OCI-LY1 (cell line): ENCODE data around the gene FNTB.
"Not testable (repeated sequence)": the region's sequence is repeated elsewhere in the genome, so short reads cannot be mapped to it uniquely, and the experiment has no call there.

Experiments
- H2AFZ ChIP-seq: fragments of 200-600 bp; sonication (generic), shearing (Covaris generic); 2 replicates; pipeline ENCODE4 v1.6.0; 2014; ENCODE audit warnings: antibody characterized with exemption, mild to moderate bottlenecking, low read length
- H3F3A ChIP-seq: fragments of 200-600 bp; sonication (generic), shearing (Covaris generic); 2 replicates; pipeline ENCODE4 v1.6.0; 2014; ENCODE audit warnings: mild to moderate bottlenecking, antibody characterized with exemption, low read length, moderate library complexity; ENCODE audit not compliant: insufficient read depth
- H3K27ac ChIP-seq: fragments of 200-600 bp; sonication (generic); 2 replicates; pipeline ENCODE4 v1.5.1; 2014; ENCODE audit warnings: low read length, mixed run types, mild to moderate bottlenecking, low read depth; ENCODE audit not compliant: poor library complexity, severe bottlenecking
- H3K27me3 ChIP-seq: fragments of 200-600 bp; sonication (generic); 2 replicates; pipeline ENCODE4 v1.6.0; 2014; ENCODE audit warnings: antibody characterized with exemption, mild to moderate bottlenecking, low read length, moderate library complexity; ENCODE audit not compliant: insufficient read depth
- H3K36me3 ChIP-seq: fragments of 200-600 bp; sonication (generic); 2 replicates; pipeline ENCODE4 v1.6.1; 2014; ENCODE audit warnings: mild to moderate bottlenecking, antibody characterized with exemption, low read length, moderate library complexity, mixed read lengths; ENCODE audit not compliant: insufficient read depth
- H3K4me1 ChIP-seq: fragments of 200-600 bp; sonication (generic); 2 replicates; pipeline ENCODE4 v1.5.1; 2014; ENCODE audit warnings: mild to moderate bottlenecking, low read length, moderate library complexity; ENCODE audit not compliant: insufficient read depth, severe bottlenecking
- H3K4me2 ChIP-seq: fragments of 200-600 bp; sonication (generic), shearing (Covaris generic); 2 replicates; pipeline ENCODE4 v1.6.1; 2014; ENCODE audit warnings: low read length
- H3K4me3 ChIP-seq: fragments of 200-600 bp; sonication (generic); 2 replicates; pipeline ENCODE4 v1.5.1; 2014; ENCODE audit warnings: low read length, low read depth, mild to moderate bottlenecking, mixed read lengths; ENCODE audit not compliant: poor library complexity, severe bottlenecking
- H3K79me2 ChIP-seq: fragments of 200-600 bp; shearing (Covaris generic); 2 replicates; pipeline ENCODE4 v1.6.1; 2016; ENCODE audit warnings: mixed run types, low read length, mixed read lengths; ENCODE audit not compliant: insufficient read depth
- H3K9ac ChIP-seq: fragments of 200-600 bp; sonication (generic), shearing (Covaris generic); 2 replicates; pipeline ENCODE4 v1.6.1; 2014; ENCODE audit warnings: mild to moderate bottlenecking, low read length, mixed read lengths
- H3K9me2 ChIP-seq: fragments of 200-600 bp; sonication (generic), shearing (Covaris generic); 2 replicates; pipeline ENCODE4 v1.6.1; 2014; ENCODE audit warnings: low read depth, mild to moderate bottlenecking, low read length, mixed read lengths
- H3K9me3 ChIP-seq: fragments of 200-600 bp; shearing (Covaris generic); 2 replicates; pipeline ENCODE4 v1.6.1; 2014; ENCODE audit warnings: low read length, mixed read lengths
- H4K20me1 ChIP-seq: fragments of 200-600 bp; sonication (generic), shearing (Covaris generic); 2 replicates; pipeline ENCODE4 v1.6.0; 2016; ENCODE audit warnings: mild to moderate bottlenecking, low read length; ENCODE audit not compliant: insufficient read depth
- EZH2 ChIP-seq: fragments of 200-600 bp; sonication (generic), shearing (Covaris generic); IDR thresholded peaks from 2 replicates; pipeline ENCODE4 v1.8.0; 2017; ENCODE audit warnings: borderline replicate concordance, mixed run types, mild to moderate bottlenecking, antibody characterized with exemption, low read length, moderate library complexity, mixed read lengths
- TF ChIP-seq, protein P1 (sequence below): fragments of 200-600 bp; sonication (generic), shearing (Covaris generic); IDR thresholded peaks from 2 replicates; pipeline ENCODE4 v1.5.1; 2017; ENCODE audit warnings: mild to moderate bottlenecking, antibody characterized with exemption, low read length, moderate library complexity, mixed read lengths

Gene FNTB

GRCh38 chr14:65025818-65026217 is 39.1 kb downstream of the FNTB start:
- no peaks in the 10 kb centered on the region for H3K4me1 ChIP-seq
- TF ChIP-seq EZH2, result no peak
- TF ChIP-seq, protein P1, sequence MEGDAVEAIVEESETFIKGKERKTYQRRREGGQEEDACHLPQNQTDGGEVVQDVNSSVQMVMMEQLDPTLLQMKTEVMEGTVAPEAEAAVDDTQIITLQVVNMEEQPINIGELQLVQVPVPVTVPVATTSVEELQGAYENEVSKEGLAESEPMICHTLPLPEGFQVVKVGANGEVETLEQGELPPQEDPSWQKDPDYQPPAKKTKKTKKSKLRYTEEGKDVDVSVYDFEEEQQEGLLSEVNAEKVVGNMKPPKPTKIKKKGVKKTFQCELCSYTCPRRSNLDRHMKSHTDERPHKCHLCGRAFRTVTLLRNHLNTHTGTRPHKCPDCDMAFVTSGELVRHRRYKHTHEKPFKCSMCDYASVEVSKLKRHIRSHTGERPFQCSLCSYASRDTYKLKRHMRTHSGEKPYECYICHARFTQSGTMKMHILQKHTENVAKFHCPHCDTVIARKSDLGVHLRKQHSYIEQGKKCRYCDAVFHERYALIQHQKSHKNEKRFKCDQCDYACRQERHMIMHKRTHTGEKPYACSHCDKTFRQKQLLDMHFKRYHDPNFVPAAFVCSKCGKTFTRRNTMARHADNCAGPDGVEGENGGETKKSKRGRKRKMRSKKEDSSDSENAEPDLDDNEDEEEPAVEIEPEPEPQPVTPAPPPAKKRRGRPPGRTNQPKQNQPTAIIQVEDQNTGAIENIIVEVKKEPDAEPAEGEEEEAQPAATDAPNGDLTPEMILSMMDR, result no peak
- H3K9me3 ChIP-seq, result no peaks in the 10 kb centered on the region
- no peaks in the 10 kb centered on the region for H4K20me1 ChIP-seq
- H3K9me2 ChIP-seq, result no peaks in the 10 kb centered on the region
- H3K79me2 ChIP-seq, result no peaks in the 10 kb centered on the region
- H3K9ac ChIP-seq, result no peak overlapping the region
- H3K27me3 ChIP-seq, result no peaks in the 10 kb centered on the region
- peaks cover 29% of the 10 kb centered on the region; the same call in 1 of the 2 replicates for H3K36me3 ChIP-seq
- no peak overlapping the region for H3K27ac ChIP-seq
- H3K4me3 ChIP-seq, result no peak overlapping the region
- no peak overlapping the region for H2AFZ ChIP-seq
- no peaks in the 10 kb centered on the region for H3F3A ChIP-seq
- no peak overlapping the region for H3K4me2 ChIP-seq

DNA sequence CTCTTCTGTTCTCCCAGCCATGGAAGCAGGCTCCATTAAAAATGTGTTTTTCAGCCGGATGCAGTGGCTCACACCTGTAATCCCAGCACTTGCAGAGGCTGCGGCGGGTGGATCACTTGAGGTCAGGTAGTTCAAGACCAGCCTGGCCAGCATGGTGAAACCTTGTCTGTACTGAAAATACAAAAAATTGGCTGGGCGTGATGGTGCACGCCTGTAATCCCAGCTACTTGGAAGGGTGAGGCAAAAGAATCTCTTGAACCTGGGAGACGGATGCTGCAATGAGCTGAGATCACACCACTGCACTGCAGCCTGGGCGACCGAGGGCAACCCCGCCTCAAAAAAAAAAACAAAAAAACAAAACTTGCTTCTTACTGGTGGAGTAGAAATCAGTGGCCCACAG is 39.8 kb downstream of the FNTB start:
- Histone ChIP-seq H3K27me3 (no peaks in the 10 kb centered on the region), H4K20me1 (no peaks in the 10 kb centered on the region), H2AFZ (no peak overlapping the region), H3K4me3 (no peak overlapping the region), H3K4me1 (no peaks in the 10 kb centered on the region), H3K27ac (no peak overlapping the region), H3K79me2 (no peaks in the 10 kb centered on the region), H3K36me3 (peaks cover 29% of the 10 kb centered on the region; the same call in 1 of the 2 replicates), H3K9ac (no peak overlapping the region), H3K4me2 (no peak overlapping the region), H3K9me3 (no peaks in the 10 kb centered on the region), H3K9me2 (no peaks in the 10 kb centered on the region), H3F3A (no peaks in the 10 kb centered on the region)
- TF ChIP-seq, protein P1, result no peak
- TF ChIP-seq EZH2, result no peak

DNA sequence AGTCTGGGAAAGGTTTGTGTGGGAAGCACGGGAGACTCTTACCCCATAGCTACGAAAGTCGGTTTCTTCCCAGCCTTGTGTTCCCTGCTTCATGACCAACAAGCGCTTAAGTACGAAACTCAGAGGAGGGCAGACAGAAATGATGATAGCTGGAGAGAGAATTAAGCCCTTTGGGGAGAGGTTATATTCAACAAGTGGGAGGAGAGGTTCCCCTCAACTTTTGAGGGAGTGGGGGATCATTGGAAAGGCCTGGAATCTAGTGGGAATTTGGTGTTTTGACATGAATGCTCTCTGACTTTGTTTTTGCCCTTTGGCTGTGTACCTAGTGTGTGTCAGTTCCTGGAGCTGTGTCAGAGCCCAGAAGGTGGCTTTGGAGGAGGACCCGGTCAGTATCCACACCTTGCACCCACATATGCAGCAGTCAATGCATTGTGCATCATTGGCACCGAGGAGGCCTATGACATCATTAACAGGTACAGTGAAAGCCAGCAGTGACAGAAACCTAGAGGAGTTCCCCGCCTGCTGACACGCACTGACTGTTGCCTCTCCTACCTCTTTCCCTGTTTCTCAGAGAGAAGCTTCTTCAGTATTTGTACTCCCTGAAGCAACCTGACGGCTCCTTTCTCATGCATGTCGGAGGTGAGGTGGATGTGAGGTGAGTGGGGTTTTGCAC is 40.6 kb downstream of the FNTB start:
- Histone ChIP-seq H3K79me2 (no peaks in the 10 kb centered on the region), H3K36me3 (peaks cover 26% of the 10 kb centered on the region; the same call in 1 of the 2 replicates), H3K9me2 (no peaks in the 10 kb centered on the region), H3K9ac (no peak overlapping the region), H3K27me3 (no peaks in the 10 kb centered on the region), H3F3A (no peaks in the 10 kb centered on the region), H3K4me1 (no peaks in the 10 kb centered on the region), H3K4me3 (no peak overlapping the region), H3K4me2 (no peak overlapping the region), H3K27ac (no peak overlapping the region), H3K9me3 (no peaks in the 10 kb centered on the region), H4K20me1 (no peaks in the 10 kb centered on the region), H2AFZ (no peak overlapping the region)
- TF ChIP-seq EZH2, result no peak

- Histone ChIP-seq H3K9me2 (no peaks in the 10 kb centered on the region), H3K9me3 (no peaks in the 10 kb centered on the region), H3K79me2 (no peaks in the 10 kb centered on the region), H3K27me3 (no peaks in the 10 kb centered on the region), H3F3A (no peaks in the 10 kb centered on the region), H3K9ac (no peak overlapping the region), H3K36me3 (peaks cover 37% of the 10 kb centered on the region; the same call in 1 of the 2 replicates), H3K27ac (no peak overlapping the region), H2AFZ (no peak overlapping the region), H4K20me1 (no peaks in the 10 kb centered on the region), H3K4me2 (no peak overlapping the region), H3K4me3 (no peak overlapping the region), H3K4me1 (no peaks in the 10 kb centered on the region)
- no peak for TF ChIP-seq EZH2
- TF ChIP-seq, protein P1, result no peak
Measured at GRCh38 chr14:65028937-65029336, 42.2 kb downstream of the FNTB start.

GRCh38 chr14:65031321-65031720 is 44.6 kb downstream of the FNTB start:
- H3K9me3 ChIP-seq, H3K9ac ChIP-seq, H3K4me2 ChIP-seq, H3F3A ChIP-seq, H3K27me3 ChIP-seq, H2AFZ ChIP-seq, H3K79me2 ChIP-seq, H3K4me1 ChIP-seq, H4K20me1 ChIP-seq, H3K4me3 ChIP-seq, H3K9me2 ChIP-seq, H3K27ac ChIP-seq: not testable (repeated sequence)
- peaks cover 37% of the 10 kb centered on the region; the same call in 1 of the 2 replicates for H3K36me3 ChIP-seq
